Bronchial epithelial cell (primary cell): Measurements from ENCODE around the gene AGO3. TPM values are rescaled to one million over a fixed set of nuclear protein-coding genes. Genes with fewer than 3 reads are reported as not detected.
A peak's percentile ranks its signal among the peaks of the same experiment; 100 is the strongest.

ENCODE experiments used
- DNase-seq: peaks from one replicate; pipeline ENCODE4 v3.0.0-alpha.2; 2010; ENCODE audit warnings: low read depth
- FAIRE-seq: peaks from 2 replicates; lab custom pipeline; 2011; peaks lifted over from hg19 to GRCh38; lab: Jason Lieb, UNC
- H3K27me3 ChIP-seq: 2 replicates; pipeline ENCODE4 v1.5.1; 2011; ENCODE audit warnings: low read length; ENCODE audit not compliant: control insufficient read depth, insufficient read depth
- H3K36me3 ChIP-seq: 2 replicates; pipeline ENCODE4 v1.5.1; 2011; ENCODE audit warnings: low read length; ENCODE audit not compliant: control insufficient read depth, insufficient read depth
- H3K4me3 ChIP-seq: 2 replicates; pipeline ENCODE4 v1.5.1; 2011; ENCODE audit warnings: mild to moderate bottlenecking, low read depth, low read length, control low read depth
- total RNA-seq: library from RNA; depleted of rRNA; stranded (reverse); fragments of >200 nt; gene quantifications from 2 replicates; pipeline ENCODE4 v1.2.1, GENCODE V29; 2014
- TF ChIP-seq, protein P1 (sequence below): IDR thresholded peaks from 2 replicates; pipeline ENCODE4 v1.5.1; 2011; ENCODE audit warnings: mild to moderate bottlenecking, moderate library complexity, low read length, control low read depth, inconsistent platforms; ENCODE audit not compliant: insufficient read depth, severe bottlenecking

The AGO3 gene
- total RNA-seq, 1 donor from 2014 or later: 9.5 TPM

DNA sequence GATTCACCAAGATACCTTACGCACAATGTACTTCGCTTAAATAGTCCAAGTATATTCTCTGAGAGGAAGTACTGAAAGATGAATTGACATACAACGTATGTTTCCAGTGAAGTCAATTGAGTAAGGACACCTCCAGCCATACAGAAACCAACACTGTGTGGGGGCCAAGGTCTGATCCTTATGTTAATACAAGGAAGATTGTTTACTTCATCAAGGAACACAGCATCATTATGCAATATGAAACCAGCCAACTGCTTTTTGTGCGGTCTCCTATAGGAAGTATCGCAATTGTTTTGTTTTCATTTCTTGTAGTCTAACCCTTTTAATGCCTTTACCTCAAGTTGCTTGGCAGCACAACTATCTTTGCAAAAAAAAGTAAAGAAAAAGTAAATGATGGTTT, 124.8 kb downstream of the AGO3 start:
- FAIRE-seq (no peak), DNase-seq (no peak)
- Histone ChIP-seq H3K27me3 (no peaks in the 10 kb centered on the region), H3K4me3 (no peak overlapping the region), H3K36me3 (no peaks in the 10 kb centered on the region)
- TF ChIP-seq, protein P1, sequence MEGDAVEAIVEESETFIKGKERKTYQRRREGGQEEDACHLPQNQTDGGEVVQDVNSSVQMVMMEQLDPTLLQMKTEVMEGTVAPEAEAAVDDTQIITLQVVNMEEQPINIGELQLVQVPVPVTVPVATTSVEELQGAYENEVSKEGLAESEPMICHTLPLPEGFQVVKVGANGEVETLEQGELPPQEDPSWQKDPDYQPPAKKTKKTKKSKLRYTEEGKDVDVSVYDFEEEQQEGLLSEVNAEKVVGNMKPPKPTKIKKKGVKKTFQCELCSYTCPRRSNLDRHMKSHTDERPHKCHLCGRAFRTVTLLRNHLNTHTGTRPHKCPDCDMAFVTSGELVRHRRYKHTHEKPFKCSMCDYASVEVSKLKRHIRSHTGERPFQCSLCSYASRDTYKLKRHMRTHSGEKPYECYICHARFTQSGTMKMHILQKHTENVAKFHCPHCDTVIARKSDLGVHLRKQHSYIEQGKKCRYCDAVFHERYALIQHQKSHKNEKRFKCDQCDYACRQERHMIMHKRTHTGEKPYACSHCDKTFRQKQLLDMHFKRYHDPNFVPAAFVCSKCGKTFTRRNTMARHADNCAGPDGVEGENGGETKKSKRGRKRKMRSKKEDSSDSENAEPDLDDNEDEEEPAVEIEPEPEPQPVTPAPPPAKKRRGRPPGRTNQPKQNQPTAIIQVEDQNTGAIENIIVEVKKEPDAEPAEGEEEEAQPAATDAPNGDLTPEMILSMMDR: no peak

DNA sequence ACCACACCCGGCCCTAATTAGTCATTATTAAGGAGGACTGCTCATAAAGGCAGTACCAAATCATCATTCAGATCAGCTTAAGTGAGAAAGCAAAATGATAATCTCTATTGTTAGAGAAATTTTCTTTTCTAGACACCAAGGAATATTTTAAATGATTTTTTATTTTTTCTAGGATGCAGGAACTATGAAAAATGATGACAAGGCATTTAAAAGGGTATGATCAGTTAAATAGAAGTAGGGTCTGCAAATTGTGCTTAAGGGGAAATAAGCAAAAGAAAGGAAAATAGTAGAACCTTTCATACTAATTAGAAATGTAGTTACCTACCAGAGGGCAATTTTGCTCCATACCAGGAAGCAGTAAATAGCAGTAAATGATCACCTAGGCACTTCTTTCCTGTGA, 131.4 kb downstream of the AGO3 start:
- Histone ChIP-seq H3K27me3 (no peaks in the 10 kb centered on the region), H3K4me3 (no peak overlapping the region), H3K36me3 (no peaks in the 10 kb centered on the region)
- FAIRE-seq: no peak
- TF ChIP-seq, protein P1: no peak
- no peak for DNase-seq

DNA sequence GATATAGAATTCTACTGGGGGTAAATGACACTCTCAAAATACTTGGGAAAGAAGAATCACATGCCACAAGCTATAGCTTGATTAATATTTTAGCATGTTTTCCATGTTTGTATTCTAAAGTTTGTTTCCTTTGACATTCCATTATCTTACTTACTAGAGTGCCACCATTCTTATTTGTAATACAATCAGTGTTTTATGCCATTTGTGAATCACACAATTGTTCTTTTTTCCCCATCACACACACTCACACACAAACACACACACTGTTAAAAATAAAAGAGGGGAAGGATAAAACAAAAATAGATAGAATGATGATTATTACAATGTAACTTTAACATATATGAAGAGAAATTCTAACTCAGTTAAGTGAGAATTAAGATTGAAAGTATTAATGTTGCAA, 137.0 kb downstream of the AGO3 start:
- DNase-seq (no peak), FAIRE-seq (no peak)
- TF ChIP-seq, protein P1: no peak
- Histone ChIP-seq H3K4me3 (no peak overlapping the region), H3K27me3 (no peaks in the 10 kb centered on the region), H3K36me3 (no peaks in the 10 kb centered on the region)

DNA sequence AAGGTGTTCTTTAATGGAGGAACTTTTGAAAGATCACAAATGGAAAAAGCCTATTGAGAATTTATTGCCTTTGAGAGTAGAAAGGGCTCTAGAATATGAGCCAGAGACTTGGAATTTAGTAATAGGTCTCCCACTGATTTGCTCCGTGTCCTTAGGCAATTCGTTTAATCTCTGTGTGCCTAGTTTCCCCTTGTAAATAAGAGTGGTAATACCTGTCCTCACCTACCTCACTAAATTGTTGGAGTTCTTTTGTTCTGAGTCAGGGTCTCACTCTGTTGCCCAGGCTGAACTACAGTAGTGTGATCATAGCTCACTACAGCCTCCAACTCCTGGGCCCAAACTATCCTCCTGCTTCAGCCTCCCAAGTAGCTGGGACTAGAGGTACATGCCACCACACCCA, 138.0 kb downstream of the AGO3 start:
- Histone ChIP-seq H3K27me3 (no peaks in the 10 kb centered on the region), H3K4me3 (no peak overlapping the region), H3K36me3 (no peaks in the 10 kb centered on the region)
- FAIRE-seq (no peak), DNase-seq (peak; percentile 12)
- TF ChIP-seq, protein P1: no peak

DNA sequence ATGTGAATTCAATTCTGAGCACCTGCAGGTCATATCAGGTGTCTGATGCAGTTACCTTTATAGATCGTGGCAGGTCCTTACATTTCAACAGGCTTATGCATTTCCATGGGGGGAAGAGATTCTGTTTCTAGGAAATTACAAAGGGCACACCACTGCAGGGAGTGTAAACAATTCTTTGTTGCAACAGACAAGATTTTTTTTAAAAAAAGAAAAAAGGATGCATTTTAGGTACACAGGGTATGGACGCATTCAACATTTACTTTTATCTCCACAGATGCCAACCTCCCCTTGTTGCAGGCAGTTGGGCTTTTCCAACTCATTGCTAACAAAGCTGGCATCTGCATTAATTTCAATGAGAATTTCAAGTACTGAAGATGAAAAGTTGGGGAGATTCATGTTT, 139.4 kb downstream of the AGO3 start:
- no peak for FAIRE-seq
- no peak overlapping the region for H3K4me3 ChIP-seq
- TF ChIP-seq, protein P1: no peak
- DNase-seq: no peak
- H3K27me3 ChIP-seq: no peaks in the 10 kb centered on the region
- no peaks in the 10 kb centered on the region for H3K36me3 ChIP-seq

DNA sequence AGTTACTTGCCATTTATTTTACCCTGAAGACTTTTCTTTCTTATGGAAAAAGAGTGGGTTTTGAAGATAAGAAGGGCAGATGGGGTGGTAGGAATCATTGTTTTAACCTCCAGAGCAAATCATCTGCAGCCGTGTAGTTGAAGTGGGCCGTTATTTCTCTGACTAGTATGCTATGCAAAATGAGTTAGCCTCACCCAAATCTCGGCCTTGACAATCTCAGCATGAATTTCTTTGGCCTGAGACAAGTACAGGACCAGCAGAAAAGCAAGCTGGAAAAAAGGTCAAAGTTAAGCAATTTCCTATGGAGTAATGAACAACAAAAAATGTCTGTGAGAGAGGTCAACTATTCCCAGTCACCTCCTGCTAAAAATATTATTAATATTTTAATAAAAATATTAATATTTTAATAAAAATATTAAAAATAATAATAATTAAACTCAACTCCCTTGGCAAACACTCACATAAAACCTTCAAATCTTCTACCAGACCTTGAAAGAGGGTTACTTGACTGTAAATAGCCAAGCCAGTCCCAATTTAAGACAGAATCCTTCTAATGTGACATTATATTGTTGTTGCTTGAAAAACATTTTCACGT, 146.2 kb downstream of the AGO3 start:
- TF ChIP-seq, protein P1: no peak
- FAIRE-seq: no peak
- no peaks in the 10 kb centered on the region for H3K36me3 ChIP-seq
- no peak for DNase-seq
- H3K27me3 ChIP-seq: no peaks in the 10 kb centered on the region
- no peak overlapping the region for H3K4me3 ChIP-seq
